Rectal smooth muscle tissue (tissue), 1 donor: Measurements from ENCODE around the gene ROBO3.

Experiments used
- H3K27ac ChIP-seq: one replicate; pipeline ENCODE4 v1.7.0; 2013; ENCODE audit warnings: low read depth, low read length, inconsistent platforms
- H3K27me3 ChIP-seq: one replicate; pipeline ENCODE4 v1.7.0; 2013; ENCODE audit warnings: low read length; ENCODE audit not compliant: control insufficient read depth, insufficient read depth
- H3K36me3 ChIP-seq: one replicate; pipeline ENCODE4 v1.7.0; 2013; ENCODE audit warnings: low read length; ENCODE audit not compliant: control insufficient read depth, insufficient read depth
- H3K4me1 ChIP-seq: one replicate; pipeline ENCODE4 v1.7.0; 2013; ENCODE audit warnings: low read length; ENCODE audit not compliant: control insufficient read depth, insufficient read depth
- H3K4me3 ChIP-seq: one replicate; pipeline ENCODE4 v1.7.0; 2013; ENCODE audit warnings: low read length
- H3K9ac ChIP-seq: one replicate; pipeline ENCODE4 v1.7.0; 2013; ENCODE audit warnings: low read length

Gene ROBO3

GRCh38 chr11:124892146-124892545 lies 26.9 kb downstream of the ROBO3 start:
- H3K9ac ChIP-seq, result no peak overlapping the region
- H3K4me3 ChIP-seq, result no peak overlapping the region
- no peaks in the 10 kb centered on the region for H3K27me3 ChIP-seq
- no peaks in the 10 kb centered on the region for H3K36me3 ChIP-seq
- no peaks in the 10 kb centered on the region for H3K4me1 ChIP-seq
- H3K27ac ChIP-seq, result no peak overlapping the region

GRCh38 chr11:124892750-124893454 lies 27.7 kb downstream of the ROBO3 start:
- Histone ChIP-seq H3K4me1 (no peaks in the 10 kb centered on the region), H3K9ac (no peak overlapping the region), H3K36me3 (no peaks in the 10 kb centered on the region), H3K27ac (no peak overlapping the region), H3K27me3 (no peaks in the 10 kb centered on the region), H3K4me3 (no peak overlapping the region)

- Histone ChIP-seq H3K4me1 (peaks cover 1% of the 10 kb centered on the region), H3K36me3 (no peaks in the 10 kb centered on the region), H3K4me3 (no peak overlapping the region), H3K27ac (no peak overlapping the region), H3K9ac (no peak overlapping the region), H3K27me3 (no peaks in the 10 kb centered on the region)
Observed at GRCh38 chr11:124893781-124894401, 28.7 kb downstream of the ROBO3 start.

GRCh38 chr11:124894606-124895430 lies 29.6 kb downstream of the ROBO3 start:
- H3K4me3 ChIP-seq, result no peak overlapping the region
- no peak overlapping the region for H3K27ac ChIP-seq
- peaks cover 2% of the 10 kb centered on the region for H3K4me1 ChIP-seq
- H3K27me3 ChIP-seq, result no peaks in the 10 kb centered on the region
- H3K9ac ChIP-seq, result no peak overlapping the region
- no peaks in the 10 kb centered on the region for H3K36me3 ChIP-seq

- Histone ChIP-seq H3K4me1 (peaks cover 2% of the 10 kb centered on the region), H3K27ac (no peak overlapping the region)
Observed at GRCh38 chr11:124895471-124895971, 30.3 kb downstream of the ROBO3 start.

GRCh38 chr11:124896071-124896750 lies 31.0 kb downstream of the ROBO3 start:
- Histone ChIP-seq H3K4me3 (no peak overlapping the region), H3K9ac (no peak overlapping the region), H3K4me1 (peaks cover 2% of the 10 kb centered on the region), H3K27ac (no peak overlapping the region), H3K36me3 (no peaks in the 10 kb centered on the region), H3K27me3 (no peaks in the 10 kb centered on the region)

More at GRCh38 chr11:124895471-124895971, 30.3 kb downstream of the ROBO3 start:
- no peak overlapping the region for H3K4me3 ChIP-seq
- H3K27me3 ChIP-seq, result no peaks in the 10 kb centered on the region
- H3K36me3 ChIP-seq, result no peaks in the 10 kb centered on the region
- no peak overlapping the region for H3K9ac ChIP-seq

GRCh38 chr11:124896821-124897391 lies 31.7 kb downstream of the ROBO3 start:
- Histone ChIP-seq H3K4me1 (peaks cover 2% of the 10 kb centered on the region), H3K27me3 (no peaks in the 10 kb centered on the region), H3K27ac (peak overlapping the region; percentile 10), H3K36me3 (no peaks in the 10 kb centered on the region), H3K9ac (no peak overlapping the region), H3K4me3 (peak overlapping the region; percentile 24)

GRCh38 chr11:124897674-124898262 lies 32.5 kb downstream of the ROBO3 start, which contains the start of gene ROBO4:
Gene ROBO4 (minus strand): TSS chr11:124897865. CDS start chr11:124897795, 70 bp downstream.
- Histone ChIP-seq H3K27me3 (no peaks in the 10 kb centered on the region), H3K36me3 (no peaks in the 10 kb centered on the region), H3K27ac (peak within 1 kb of the TSS; percentile 57), H3K4me3 (peak within 1 kb of the TSS; percentile 24), H3K9ac (no peak within 1 kb of the TSS), H3K4me1 (peaks cover 2% of the 10 kb centered on the region)

- Histone ChIP-seq H3K4me3 (no peak overlapping the region), H3K4me1 (peaks cover 2% of the 10 kb centered on the region), H3K27me3 (no peaks in the 10 kb centered on the region), H3K27ac (peak overlapping the region; percentile 57), H3K36me3 (no peaks in the 10 kb centered on the region), H3K9ac (no peak overlapping the region)
Observed at GRCh38 chr11:124898263-124898680, 33.0 kb downstream of the ROBO3 start.

GRCh38 chr11:124898711-124899110 lies 33.5 kb downstream of the ROBO3 start:
- Histone ChIP-seq H3K36me3 (no peaks in the 10 kb centered on the region), H3K27me3 (no peaks in the 10 kb centered on the region), H3K9ac (no peak overlapping the region), H3K4me1 (peaks cover 2% of the 10 kb centered on the region), H3K4me3 (no peak overlapping the region), H3K27ac (peak overlapping the region; percentile 57)

GRCh38 chr11:124899383-124900145 lies 34.3 kb downstream of the ROBO3 start:
- H3K27ac ChIP-seq, result peak overlapping the region; percentile 57
- peaks cover 2% of the 10 kb centered on the region for H3K4me1 ChIP-seq
- no peak overlapping the region for H3K4me3 ChIP-seq
- no peaks in the 10 kb centered on the region for H3K27me3 ChIP-seq
- H3K9ac ChIP-seq, result no peak overlapping the region
- H3K36me3 ChIP-seq, result no peaks in the 10 kb centered on the region
